IPS-NIHi7 (cell line): Measurements from ENCODE around the gene DRAP1.

Source experiments
- DNase-seq: peaks from one replicate; pipeline ENCODE4 v3.0.0; 2012; ENCODE audit warnings: mixed read lengths; ENCODE audit errors: extremely low spot score

The DRAP1 gene

GRCh38 chr11:65919141-65919572, at the start of gene DRAP1:
TSS of gene DRAP1 (plus strand) at chr11:65919426. CDS start at chr11:65919502, 76 bp downstream.
- peak; percentile 97 for DNase-seq

GRCh38 chr11:65869643-65870306, 49.5 kb upstream of the DRAP1 start:
- DNase-seq, result no peak

GRCh38 chr11:65870307-65870658, 48.9 kb upstream of the DRAP1 start:
- no peak for DNase-seq

- DNase-seq, result no peak
These were observed 48.2 kb upstream of the DRAP1 start for GRCh38 chr11:65870706-65871681.

GRCh38 chr11:65871811-65872548, 47.2 kb upstream of the DRAP1 start:
- DNase-seq, result peak; percentile 42

- peak; percentile 48 for DNase-seq
These were observed 46.5 kb upstream of the DRAP1 start, which contains the start of gene EFEMP2 for GRCh38 chr11:65872586-65873317. TSS of gene EFEMP2 (minus strand) at chr11:65872800. CDS start at chr11:65872354, 446 bp downstream.

GRCh38 chr11:65873318-65874156, 45.7 kb upstream of the DRAP1 start:
- DNase-seq, result peak; percentile 94

- no peak for DNase-seq
These were observed 39.6 kb upstream of the DRAP1 start, which contains the start of gene CTSW for GRCh38 chr11:65879617-65880016. TSS of gene CTSW (plus strand) at chr11:65879837. CDS start at chr11:65879855, 18 bp downstream.

- no peak for DNase-seq
These were observed 39.2 kb upstream of the DRAP1 start for GRCh38 chr11:65880027-65880426.

- no peak for DNase-seq
These were observed 38.3 kb upstream of the DRAP1 start for GRCh38 chr11:65880844-65881421.

- no peak for DNase-seq
These were observed 36.8 kb upstream of the DRAP1 start for GRCh38 chr11:65882120-65883057.

- no peak for DNase-seq
These were observed 36.0 kb upstream of the DRAP1 start for GRCh38 chr11:65883058-65883761.

GRCh38 chr11:65883786-65884715, 35.2 kb upstream of the DRAP1 start:
- no peak for DNase-seq

- peak; percentile 87 for DNase-seq
These were observed 34.5 kb upstream of the DRAP1 start for GRCh38 chr11:65884716-65885092.

- DNase-seq, result no peak
These were observed 34.0 kb upstream of the DRAP1 start for GRCh38 chr11:65885231-65885630.

- DNase-seq, result no peak
These were observed 33.3 kb upstream of the DRAP1 start for GRCh38 chr11:65885808-65886536.
